ENCODE measurements around the gene SULT1C3.

Gene SULT1C3

DNA sequence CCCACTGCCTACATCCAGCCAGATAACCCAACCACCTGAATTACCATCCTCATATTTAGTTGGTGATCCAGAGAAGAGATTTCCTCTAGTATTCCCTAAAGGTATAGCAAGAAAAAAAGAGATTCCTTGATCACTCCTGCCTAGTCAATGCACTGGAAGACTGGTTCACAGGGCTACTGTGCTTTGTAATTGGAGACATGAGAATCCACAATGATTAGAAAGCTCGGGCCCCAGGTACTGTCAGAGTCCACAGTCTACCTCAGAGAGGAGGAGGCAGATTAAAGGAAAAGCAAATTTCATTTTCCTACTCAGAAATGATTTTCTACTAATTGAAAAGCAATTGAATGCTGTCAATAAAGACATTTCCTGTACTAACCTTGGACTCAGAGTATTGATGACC, 22.3 kb downstream of the SULT1C3 start:
- Histone ChIP-seq H3K9me3 (ENCODE audit: control insufficient read depth, insufficient read depth, low read length) (no peaks in the 10 kb centered on the region), H4K20me1 (ENCODE audit: control insufficient read depth, insufficient read depth, low read depth, low read length) (no peaks in the 10 kb centered on the region), H3K9me2 (replicated peaks; ENCODE audit: control insufficient read depth, low read length) (no peaks in the 10 kb centered on the region), H3K27ac (ENCODE audit: low read depth, low read length) (no peak overlapping the region), H3F3A (ENCODE audit: control insufficient read depth, insufficient read depth) (no peaks in the 10 kb centered on the region), H3K4me2 (ENCODE audit: low read length) (no peak overlapping the region), H3K27me3 (ENCODE audit: control insufficient read depth, low read length) (peaks cover 2% of the 10 kb centered on the region; the same call in 1 of the 2 replicates), H3K79me2 (ENCODE audit: control insufficient read depth, low read length) (no peaks in the 10 kb centered on the region), H3K4me1 (ENCODE audit: control insufficient read depth, low read length) (no peaks in the 10 kb centered on the region), H3K36me3 (ENCODE audit: control insufficient read depth, low read length) (no peaks in the 10 kb centered on the region), H3K4me3 (ENCODE audit: low read length) (no peak overlapping the region)
- TF ChIP-seq EZH2phosphoT487 (IDR thresholded peaks at IDR 0.05; ENCODE audit: borderline replicate concordance, low read length), result no peak
- TF ChIP-seq, protein P1, sequence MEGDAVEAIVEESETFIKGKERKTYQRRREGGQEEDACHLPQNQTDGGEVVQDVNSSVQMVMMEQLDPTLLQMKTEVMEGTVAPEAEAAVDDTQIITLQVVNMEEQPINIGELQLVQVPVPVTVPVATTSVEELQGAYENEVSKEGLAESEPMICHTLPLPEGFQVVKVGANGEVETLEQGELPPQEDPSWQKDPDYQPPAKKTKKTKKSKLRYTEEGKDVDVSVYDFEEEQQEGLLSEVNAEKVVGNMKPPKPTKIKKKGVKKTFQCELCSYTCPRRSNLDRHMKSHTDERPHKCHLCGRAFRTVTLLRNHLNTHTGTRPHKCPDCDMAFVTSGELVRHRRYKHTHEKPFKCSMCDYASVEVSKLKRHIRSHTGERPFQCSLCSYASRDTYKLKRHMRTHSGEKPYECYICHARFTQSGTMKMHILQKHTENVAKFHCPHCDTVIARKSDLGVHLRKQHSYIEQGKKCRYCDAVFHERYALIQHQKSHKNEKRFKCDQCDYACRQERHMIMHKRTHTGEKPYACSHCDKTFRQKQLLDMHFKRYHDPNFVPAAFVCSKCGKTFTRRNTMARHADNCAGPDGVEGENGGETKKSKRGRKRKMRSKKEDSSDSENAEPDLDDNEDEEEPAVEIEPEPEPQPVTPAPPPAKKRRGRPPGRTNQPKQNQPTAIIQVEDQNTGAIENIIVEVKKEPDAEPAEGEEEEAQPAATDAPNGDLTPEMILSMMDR (IDR thresholded peaks at IDR 0.05; ENCODE audit: low read depth, low read length, poor library complexity, severe bottlenecking), result no peak

DNA sequence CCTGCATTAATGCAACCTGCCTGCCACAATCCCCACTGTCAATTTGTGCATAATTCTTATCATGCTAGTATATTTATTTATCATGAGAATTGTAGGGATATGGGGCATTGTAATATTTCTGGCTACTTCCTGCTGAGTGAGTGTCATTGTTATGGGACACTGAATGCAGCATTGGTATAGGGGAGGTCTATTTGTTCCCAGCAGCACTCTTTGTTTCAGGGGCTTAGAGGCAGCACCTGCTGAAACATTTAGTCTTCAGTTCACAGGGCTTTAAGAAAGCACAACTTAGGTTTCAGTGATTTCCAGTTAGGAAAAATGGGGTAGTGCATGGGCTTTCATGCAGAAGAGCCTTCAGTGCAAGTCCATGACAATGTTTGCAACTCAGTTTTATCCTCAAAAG, 23.6 kb downstream of the SULT1C3 start:
- Histone ChIP-seq H3K36me3 (ENCODE audit: control insufficient read depth, low read length) (no peaks in the 10 kb centered on the region), H3K27me3 (ENCODE audit: control insufficient read depth, low read length) (peaks cover 4% of the 10 kb centered on the region; the same call in 1 of the 2 replicates)

DNA sequence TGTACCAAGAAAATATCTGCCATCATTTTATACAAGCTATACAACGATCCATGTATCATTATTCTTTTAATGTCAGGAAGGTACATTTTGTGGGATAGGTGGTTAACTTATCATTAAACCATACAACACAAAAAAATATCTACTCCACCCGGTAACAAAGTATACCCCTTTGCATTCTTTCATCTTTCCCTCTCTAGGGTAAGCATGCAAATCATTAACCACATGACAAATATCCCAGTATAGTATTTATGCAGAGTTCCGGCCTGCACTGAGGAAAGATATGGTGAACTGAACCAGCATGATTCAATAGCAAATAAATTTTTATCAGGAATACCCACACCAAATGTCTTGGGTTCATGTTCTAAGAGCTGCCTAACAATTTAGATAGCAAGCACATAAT, 26.4 kb downstream of the SULT1C3 start:
- H3K9me2 ChIP-seq (replicated peaks; ENCODE audit: control insufficient read depth, low read length), result no peaks in the 10 kb centered on the region
- H3F3A ChIP-seq (ENCODE audit: control insufficient read depth, insufficient read depth), result no peaks in the 10 kb centered on the region
- no peaks in the 10 kb centered on the region for H3K4me1 ChIP-seq (ENCODE audit: control insufficient read depth, low read length)
- H4K20me1 ChIP-seq (ENCODE audit: control insufficient read depth, insufficient read depth, low read depth, low read length), result no peaks in the 10 kb centered on the region
- H3K4me3 ChIP-seq (ENCODE audit: low read length), result no peak overlapping the region
- no peaks in the 10 kb centered on the region for H3K9me3 ChIP-seq (ENCODE audit: control insufficient read depth, insufficient read depth, low read length)
- no peak overlapping the region for H3K27ac ChIP-seq (ENCODE audit: low read depth, low read length)
- TF ChIP-seq EZH2phosphoT487 (IDR thresholded peaks at IDR 0.05; ENCODE audit: borderline replicate concordance, low read length), result no peak
- TF ChIP-seq, protein P1 (IDR thresholded peaks at IDR 0.05; ENCODE audit: low read depth, low read length, poor library complexity, severe bottlenecking), result no peak
- H3K4me2 ChIP-seq (ENCODE audit: low read length), result no peak overlapping the region
- no peaks in the 10 kb centered on the region for H3K36me3 ChIP-seq (ENCODE audit: control insufficient read depth, low read length)
- H3K27me3 ChIP-seq (ENCODE audit: control insufficient read depth, low read length), result peaks cover 4% of the 10 kb centered on the region; the same call in 1 of the 2 replicates
- H3K79me2 ChIP-seq (ENCODE audit: control insufficient read depth, low read length), result no peaks in the 10 kb centered on the region

More for the DNA sequence above, 23.6 kb downstream of the SULT1C3 start:
- TF ChIP-seq, protein P1 (IDR thresholded peaks at IDR 0.05; ENCODE audit: low read depth, low read length, poor library complexity, severe bottlenecking), result no peak
- no peak for TF ChIP-seq EZH2phosphoT487 (IDR thresholded peaks at IDR 0.05; ENCODE audit: borderline replicate concordance, low read length)
- H3K27ac ChIP-seq (ENCODE audit: low read depth, low read length), result no peak overlapping the region
- no peaks in the 10 kb centered on the region for H3K9me3 ChIP-seq (ENCODE audit: control insufficient read depth, insufficient read depth, low read length)
- no peaks in the 10 kb centered on the region for H4K20me1 ChIP-seq (ENCODE audit: control insufficient read depth, insufficient read depth, low read depth, low read length)
- H3K4me2 ChIP-seq (ENCODE audit: low read length), result no peak overlapping the region
- H3K9me2 ChIP-seq (replicated peaks; ENCODE audit: control insufficient read depth, low read length), result no peaks in the 10 kb centered on the region
- H3F3A ChIP-seq (ENCODE audit: control insufficient read depth, insufficient read depth), result no peaks in the 10 kb centered on the region
- H3K4me3 ChIP-seq (ENCODE audit: low read length), result no peak overlapping the region
- no peaks in the 10 kb centered on the region for H3K4me1 ChIP-seq (ENCODE audit: control insufficient read depth, low read length)
- no peaks in the 10 kb centered on the region for H3K79me2 ChIP-seq (ENCODE audit: control insufficient read depth, low read length)
